Measurements from ENCODE around the gene SMIM45.

Gene SMIM45

GRCh38 chr22:41910050-41911000 is 41.6 kb upstream of the SMIM45 start:
- no peaks in the 10 kb centered on the region for H3K9me3 ChIP-seq
- peak overlapping the region; percentile 11 to 63 (median 28) for H3K4me3 ChIP-seq
- no peak for TF ChIP-seq POLR2A (IDR thresholded peaks at IDR 0.05)
- no peak for TF ChIP-seq CTCF (IDR thresholded peaks at IDR 0.05)
- H3K27me3 ChIP-seq = peaks cover 26 to 67% (median 31%) of the 10 kb centered on the region in 4 donors
- 15% methylated on average over 4 of the region's 112 CpGs; no CpG with 5 or more reads in 1 of the 2 donors for WGBS, 2 donors
- peaks cover 9 to 27% (median 15%) of the 10 kb centered on the region in 3 donors for H3K36me3 ChIP-seq
- H3K27ac ChIP-seq = no peak overlapping the region
- peaks cover 16 to 55% (median 35%) of the 10 kb centered on the region in 3 donors for H3K4me1 ChIP-seq
- intact Hi-C loops (cut with DNase I) = no loop called here
- DNase-seq = no peak

- H3K4me1 ChIP-seq = peaks cover 18 to 59% (median 38%) of the 10 kb centered on the region in 3 donors
- no peak for DNase-seq
- 30% methylated on average over 5 of the region's 37 CpGs; no CpG with 5 or more reads in 1 of the 2 donors for WGBS, 2 donors
- H3K27ac ChIP-seq = no peak overlapping the region
- peaks cover 2 to 19% (median 7%) of the 10 kb centered on the region in 3 donors for H3K36me3 ChIP-seq
- intact Hi-C loops (cut with DNase I) = no loop called here
- no peaks in the 10 kb centered on the region for H3K9me3 ChIP-seq
- TF ChIP-seq POLR2A (IDR thresholded peaks at IDR 0.05) (no peak), CTCF (IDR thresholded peaks at IDR 0.05) (no peak)
- peak overlapping the region; percentile 11 to 63 (median 28) for H3K4me3 ChIP-seq
- peaks cover 29 to 75% (median 38%) of the 10 kb centered on the region in 4 donors for H3K27me3 ChIP-seq
These were observed 40.8 kb upstream of the SMIM45 start for GRCh38 chr22:41911001-41911611.

- Histone ChIP-seq H3K4me1 (peaks cover 18 to 60% (median 38%) of the 10 kb centered on the region in 3 donors), H3K27me3 (peaks cover 29 to 89% (median 41%) of the 10 kb centered on the region in 4 donors), H3K9me3 (no peaks in the 10 kb centered on the region), H3K36me3 (peaks cover 0 to 5% (median 0%) of the 10 kb centered on the region in 3 donors), H3K4me3 (no peak overlapping the region), H3K27ac (no peak overlapping the region)
- intact Hi-C loops (cut with DNase I) = no loop called here
- WGBS, 2 donors = 68 to 80% methylated on average over 1 to 3 of the region's 9 CpGs
- DNase-seq = no peak
- TF ChIP-seq POLR2A (IDR thresholded peaks at IDR 0.05) (no peak), CTCF (IDR thresholded peaks at IDR 0.05) (no peak)
These were observed 39.5 kb upstream of the SMIM45 start for GRCh38 chr22:41912338-41913039.

- no peaks in the 10 kb centered on the region for H3K36me3 ChIP-seq
- 37 to 68% methylated on average over 2 to 4 of the region's 11 CpGs for WGBS, 2 donors
- DNase-seq = no peak
- intact Hi-C loops (cut with DNase I) = no loop called here
- no peak overlapping the region for H3K27ac ChIP-seq
- H3K4me3 ChIP-seq = no peak overlapping the region
- no peak for TF ChIP-seq CTCF (IDR thresholded peaks at IDR 0.05)
- TF ChIP-seq POLR2A (IDR thresholded peaks at IDR 0.05) = no peak
- peaks cover 29 to 95% (median 41%) of the 10 kb centered on the region in 4 donors for H3K27me3 ChIP-seq
- H3K9me3 ChIP-seq = no peaks in the 10 kb centered on the region
- peaks cover 21 to 62% (median 38%) of the 10 kb centered on the region in 3 donors for H3K4me1 ChIP-seq
These were observed 38.8 kb upstream of the SMIM45 start for GRCh38 chr22:41913040-41913719.

All from esophagus squamous epithelium (tissue), 5 donors.